IMR-90 (cell line): Measurements from ENCODE around the gene TMCO5A. TPM values are rescaled to one million over a fixed set of nuclear protein-coding genes. Genes with fewer than 3 reads are reported as not detected.

Experiments used
- ATAC-seq: fragments of 200-7000 bp; cut with Tn5 transposase; 2 replicates; pipeline ENCODE4 v1.9.1; 2020; ENCODE audit warnings: low read depth, mild to moderate bottlenecking, moderate library complexity
- BruUV-seq: library from RNA; stranded (reverse); fragments of 400-500 nt; replicated peaks from 2 replicates; lab custom pipeline; 2021; lab: Mats Ljungman, UMichigan
- CTCF ChIA-PET: fragments of 300-600 bp; formaldehyde crosslinking; extraction: SDS; loops from one replicate; lab custom pipeline; 2021; ENCODE audit warnings: antibody characterized with exemption; lab: Yijun Ruan, JAX
- POLR2A ChIA-PET: fragments of 300-600 bp; sonication (Branson Sonifier 250); formaldehyde crosslinking; loops from one replicate; lab custom pipeline; 2022; ENCODE audit warnings: antibody characterized with exemption; ENCODE audit not compliant: unreplicated experiment; lab: Charles Lee
- DNase-seq: peaks from one replicate; pipeline ENCODE4 v3.0.0; 2013
- H2AFZ ChIP-seq: replicated peaks from 2 replicates; pipeline ENCODE3; 2013; ENCODE audit warnings: low read length, mild to moderate bottlenecking; ENCODE audit not compliant: poor library complexity
- H2AK5ac ChIP-seq: 2 replicates; pipeline ENCODE4 v1.6.1; 2013; ENCODE audit warnings: low read depth, low read length, inconsistent platforms
- H2AK9ac ChIP-seq: replicated peaks from 2 replicates; pipeline ENCODE3; 2013; ENCODE audit warnings: mild to moderate bottlenecking, low read depth, low read length, moderate library complexity; ENCODE audit not compliant: poor library complexity
- H2BK120ac ChIP-seq: 2 replicates; pipeline ENCODE4 v1.6.1; 2013; ENCODE audit warnings: low read depth, low read length, inconsistent platforms
- H2BK15ac ChIP-seq: 3 replicates; pipeline ENCODE4 v1.6.1; 2013; ENCODE audit warnings: low read depth, low read length, inconsistent platforms
- H2BK20ac ChIP-seq: 2 replicates; pipeline ENCODE4 v1.6.1; 2013; ENCODE audit warnings: low read depth, mild to moderate bottlenecking, inconsistent platforms, low read length, moderate library complexity
- H2BK5ac ChIP-seq: 2 replicates; pipeline ENCODE4 v1.6.1; 2013; ENCODE audit warnings: mild to moderate bottlenecking, low read depth, low read length, inconsistent platforms; ENCODE audit not compliant: poor library complexity, severe bottlenecking
- H3K14ac ChIP-seq: replicated peaks from 2 replicates; pipeline ENCODE4 v1.6.1; 2013; ENCODE audit warnings: low read depth, low read length, inconsistent platforms
- H3K18ac ChIP-seq: 2 replicates; pipeline ENCODE4 v1.6.1; 2013; ENCODE audit warnings: low read depth, low read length, control low read depth
- H3K23ac ChIP-seq: 2 replicates; pipeline ENCODE4 v1.6.1; 2013; ENCODE audit warnings: low read depth, low read length, inconsistent platforms
- H3K27ac ChIP-seq: 2 replicates; pipeline ENCODE4 v1.5.1; 2013; ENCODE audit warnings: mild to moderate bottlenecking, control low read depth, low read length; ENCODE audit not compliant: insufficient read depth
- H3K27me3 ChIP-seq: 2 replicates; pipeline ENCODE4 v1.6.1; 2013; ENCODE audit warnings: low read length; ENCODE audit not compliant: control insufficient read depth, insufficient read depth
- H3K36me3 ChIP-seq: 2 replicates; pipeline ENCODE4 v1.6.1; 2013; ENCODE audit warnings: low read length, mixed read lengths; ENCODE audit not compliant: control insufficient read depth, insufficient read depth
- H3K4ac ChIP-seq: 2 replicates; pipeline ENCODE4 v1.6.1; 2013; ENCODE audit warnings: low read depth, low read length, inconsistent platforms
- H3K4me1 ChIP-seq: 2 replicates; pipeline ENCODE4 v1.6.1; 2013; ENCODE audit warnings: low read length, mixed read lengths; ENCODE audit not compliant: control insufficient read depth, insufficient read depth
- H3K4me2 ChIP-seq: 2 replicates; pipeline ENCODE4 v1.6.1; 2013; ENCODE audit warnings: low read depth, mild to moderate bottlenecking, control low read depth, low read length, moderate library complexity
- H3K4me3 ChIP-seq: 2 replicates; pipeline ENCODE4 v1.5.1; 2013; ENCODE audit warnings: low read depth, mild to moderate bottlenecking, control low read depth, low read length, moderate library complexity; ENCODE audit not compliant: insufficient read depth
- H3K56ac ChIP-seq: 2 replicates; pipeline ENCODE4 v1.6.1; 2013; ENCODE audit warnings: low read length, inconsistent platforms; ENCODE audit not compliant: insufficient read depth; ENCODE audit errors: extremely low read depth
- H3K79me1 ChIP-seq, 2 experiments: 2 replicates each; pipeline ENCODE4 v1.6.1; 2013; ENCODE audit warnings: low read length in 2 of 2, inconsistent platforms in 1 of 2, low read depth in 1 of 2
- H3K9ac ChIP-seq: 2 replicates; pipeline ENCODE4 v1.6.1; 2013; ENCODE audit warnings: low read depth, low read length, control low read depth
- H3K9me1 ChIP-seq: 2 replicates; pipeline ENCODE4 v1.6.1; 2013; ENCODE audit warnings: low read length, inconsistent platforms; ENCODE audit not compliant: insufficient read depth
- H3K9me3 ChIP-seq: 2 replicates; pipeline ENCODE4 v1.6.1; 2013; ENCODE audit warnings: low read length; ENCODE audit not compliant: control insufficient read depth, insufficient read depth
- H4K20me1 ChIP-seq: 2 replicates; pipeline ENCODE4 v1.6.1; 2013; ENCODE audit warnings: low read length, inconsistent platforms; ENCODE audit not compliant: insufficient read depth
- H4K5ac ChIP-seq: 2 replicates; pipeline ENCODE4 v1.6.1; 2013; ENCODE audit warnings: mild to moderate bottlenecking, low read depth, low read length, control low read depth
- H4K8ac ChIP-seq, 2 experiments: 2 replicates each; pipeline ENCODE4 v1.6.1; 2013; ENCODE audit warnings: low read depth in 2 of 2, low read length in 2 of 2, control low read depth in 1 of 2, inconsistent platforms in 1 of 2
- H4K91ac ChIP-seq: 2 replicates; pipeline ENCODE4 v1.6.1; 2013; ENCODE audit warnings: low read depth, low read length, inconsistent platforms; ENCODE audit not compliant: insufficient read depth
- MXI1 ChIP-seq: IDR thresholded peaks from 2 replicates; pipeline ENCODE4 v1.6.1; 2012; ENCODE audit warnings: low read depth, mild to moderate bottlenecking, low read length, moderate library complexity, borderline replicate concordance
- NFE2L2 ChIP-seq: fragments of 150-350 bp; IDR thresholded peaks from 2 replicates; pipeline ENCODE4 v1.6.1; 2016; ENCODE audit warnings: low read depth, mild to moderate bottlenecking, low read length
- POLR2A ChIP-seq: IDR thresholded peaks from 2 replicates; pipeline ENCODE4 v1.6.1; 2012; ENCODE audit warnings: mild to moderate bottlenecking, low read depth, low read length
- RAD21 ChIP-seq: IDR thresholded peaks from 2 replicates; pipeline ENCODE4 v1.6.1; 2012; ENCODE audit warnings: low read length, improper control_type of control experiment
- RCOR1 ChIP-seq: IDR thresholded peaks from 2 replicates; pipeline ENCODE4 v1.6.1; 2012; ENCODE audit warnings: mild to moderate bottlenecking, low read length, improper control_type of control experiment; ENCODE audit not compliant: insufficient replicate concordance
- RFX5 ChIP-seq: IDR thresholded peaks from 2 replicates; pipeline ENCODE4 v1.8.0; 2012; ENCODE audit warnings: low read depth, mild to moderate bottlenecking, low read length, moderate library complexity
- WGBS, 2 experiments: methylation state at CpG; one replicate each; pipeline versions ENCODE4 v1.1.5 to v1.1.7; 2013; ENCODE audit warnings: missing lambda C conversion rate in 2 of 2; ENCODE audit not compliant: insufficient read length in 1 of 2; ENCODE audit errors: extremely low coverage in 2 of 2; 5-methylcytosine and 5-hydroxymethylcytosine counted together
- dilution Hi-C: fragments of 300-500 bp; cut with HindIII; formaldehyde crosslinking; loops from one replicate; pipeline ENCODE4 v1.14.3; 2018; ENCODE audit warnings: low sequenced_read_pairs; ENCODE audit not compliant: unreplicated experiment
- in situ Hi-C: fragments of 300-500 bp; cut with MboI; formaldehyde crosslinking; loops from 3 replicates; pipeline ENCODE4 v1.14.3; 2019; ENCODE audit warnings: low sequenced_read_pairs, inconsistent platforms, mixed read lengths
- intact Hi-C: fragments of 100-400 bp; cut with micrococcal nuclease; formaldehyde crosslinking; loops from 2 replicates; pipeline ENCODE4 v1.10.0; 2022
- polyA plus RNA-seq, 3 experiments: library from polyadenylated mRNA; depleted of rRNA; stranded (reverse); fragments of >200 nt; gene quantifications; 2 replicates each; pipeline ENCODE4 v1.2.3, GENCODE V29; 2012; ENCODE audit warnings: low replicate concordance in 1 of 3
- total RNA-seq: library from RNA; depleted of rRNA; stranded (reverse); fragments of >200 nt; gene quantifications from 2 replicates; pipeline ENCODE4 v1.2.3, GENCODE V29; 2012
- TF ChIP-seq, protein P1 (sequence below): fragments of 150-350 bp; IDR thresholded peaks from 2 replicates; pipeline ENCODE4 v1.6.1; 2017; ENCODE audit warnings: mild to moderate bottlenecking, antibody characterized with exemption, low read length, low read depth

TMCO5A gene
- total and polyA plus RNA-seq, 2 of the 4 experiments (the other 2 are of a cell fraction) = not detected

DNA sequence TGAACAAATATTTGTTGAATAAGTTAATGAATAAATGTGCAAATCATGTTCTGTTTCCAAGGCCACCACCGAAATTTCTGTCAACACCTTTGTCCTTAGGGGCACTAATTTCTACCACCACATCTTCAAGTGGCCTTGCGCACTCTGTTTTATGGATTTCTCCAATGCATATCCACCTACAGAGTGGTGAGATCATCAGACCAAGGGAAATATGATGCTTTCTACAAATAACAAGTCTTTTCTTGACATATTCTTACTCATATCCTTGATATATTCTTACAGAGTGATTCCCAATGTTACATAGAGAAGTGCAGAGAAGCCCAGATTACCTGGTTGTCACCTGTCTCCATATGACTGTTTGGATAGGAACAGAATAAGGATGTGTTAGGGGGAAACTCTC is 36.1 kb upstream of the TMCO5A start:
- BruUV-seq = no TSS peak
- in situ Hi-C loops (loop anchor here (25.0 kb wide), 4 partner anchors 836 to 1661 kb away; no protein-coding TSS in a partner anchor), intact Hi-C loops (no loop called here), dilution Hi-C loops (no loop called here)
- POLR2A ChIA-PET = no interaction called here
- no peak overlapping the region; the same call in 1 of the 2 replicates for H3K14ac ChIP-seq
- no peak overlapping the region for H2BK5ac ChIP-seq
- CTCF ChIA-PET = no interaction called here
- peaks cover 12% of the 10 kb centered on the region for H3K9me1 ChIP-seq
- H4K5ac ChIP-seq = no peak overlapping the region
- H3K4me3 ChIP-seq = no peak overlapping the region
- WGBS, 2 experiments = 100% methylated on average over 1 of the region's 2 CpGs; no CpG with 5 or more reads in 1 of the 2 experiments
- no peaks in the 10 kb centered on the region for H4K20me1 ChIP-seq
- no peak overlapping the region for H2AFZ ChIP-seq
- DNase-seq (peak; percentile 43), ATAC-seq (no peak)
- H3K9ac ChIP-seq = no peak overlapping the region
- H3K4ac ChIP-seq = no peak overlapping the region
- no peaks in the 10 kb centered on the region for H3K9me3 ChIP-seq
- no peak overlapping the region for H2AK9ac ChIP-seq
- H3K27ac ChIP-seq = no peak overlapping the region
- H3K23ac ChIP-seq = no peak overlapping the region
- H4K91ac ChIP-seq = no peak overlapping the region
- H3K79me1 ChIP-seq = 0 out of 4 replicates have a peak, but pooled peaks cover 0 to 4% of the 10 kb centered on the region in 2 experiments
- H2BK15ac ChIP-seq = no peak overlapping the region; the same call in 2 of the 3 replicates
- no peak overlapping the region for H3K18ac ChIP-seq
- no peaks in the 10 kb centered on the region for H3K36me3 ChIP-seq
- TF ChIP-seq POLR2A (no peak), RAD21 (no peak), RCOR1 (no peak), MXI1 (no peak), RFX5 (no peak), NFE2L2 (no peak)
- TF ChIP-seq, protein P1, sequence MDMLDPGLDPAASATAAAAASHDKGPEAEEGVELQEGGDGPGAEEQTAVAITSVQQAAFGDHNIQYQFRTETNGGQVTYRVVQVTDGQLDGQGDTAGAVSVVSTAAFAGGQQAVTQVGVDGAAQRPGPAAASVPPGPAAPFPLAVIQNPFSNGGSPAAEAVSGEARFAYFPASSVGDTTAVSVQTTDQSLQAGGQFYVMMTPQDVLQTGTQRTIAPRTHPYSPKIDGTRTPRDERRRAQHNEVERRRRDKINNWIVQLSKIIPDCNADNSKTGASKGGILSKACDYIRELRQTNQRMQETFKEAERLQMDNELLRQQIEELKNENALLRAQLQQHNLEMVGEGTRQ = no peak
- peak overlapping the region; percentile 47; the same call in 1 of the 2 replicates for H2BK120ac ChIP-seq
- no peak overlapping the region for H3K56ac ChIP-seq
- no peak overlapping the region for H4K8ac ChIP-seq
- H2BK20ac ChIP-seq = peak overlapping the region; percentile 48; the same call in 1 of the 2 replicates
- no peak overlapping the region for H2AK5ac ChIP-seq
- H3K4me2 ChIP-seq = no peak overlapping the region
- no peaks in the 10 kb centered on the region for H3K27me3 ChIP-seq
- H3K4me1 ChIP-seq = peaks cover 11% of the 10 kb centered on the region
